Right atrium auricular region (tissue), 2 donors: ENCODE data around the gene PAFAH1B2. TPM values are rescaled to one million over a fixed set of nuclear protein-coding genes. Genes with fewer than 3 reads are reported as not detected.

Experiments
- DNase-seq: peaks from one replicate; pipeline ENCODE4 v3.0.0-alpha.2; 2019; ENCODE audit warnings: low spot score
- H3K27ac ChIP-seq, 2 donors: fragments of 200-600 bp; sonication (generic); 1 replicate in 1 of 2; 2 replicates in 1 of 2; pipeline ENCODE4 v1.5.1; 2016 to 2019
- H3K27me3 ChIP-seq, 2 donors: fragments of 200-600 bp; sonication (generic); one replicate each; pipeline versions ENCODE4 v1.5.1 to v1.6.0; 2017 to 2019
- H3K36me3 ChIP-seq: fragments of 200-600 bp; sonication (generic); one replicate; pipeline ENCODE4 v1.5.1; 2016
- H3K4me1 ChIP-seq, 2 donors: fragments of 200-600 bp; sonication (generic); one replicate each; pipeline versions ENCODE4 v1.5.1 to v1.6.0; 2017 to 2019
- H3K4me3 ChIP-seq, 2 donors: fragments of 200-600 bp; sonication (generic); 1 replicate in 1 of 2; 2 replicates in 1 of 2; pipeline ENCODE4 v1.5.1; 2017 to 2019; ENCODE audit warnings: mild to moderate bottlenecking in 1 of 2, moderate library complexity in 1 of 2
- H3K9me3 ChIP-seq, 2 donors: fragments of 200-600 bp; sonication (generic); one replicate each; pipeline ENCODE4 v1.5.1; 2019
- CTCF ChIP-seq, 2 donors: fragments of 200-600 bp; sonication (generic); IDR thresholded peaks; one replicate each; pipeline ENCODE4 v1.5.1; 2019; ENCODE audit warnings: antibody characterized with exemption in 2 of 2
- total RNA-seq, 2 donors: library from RNA; depleted of rRNA; stranded (reverse); fragments of >200 nt; gene quantifications; one replicate each; pipeline ENCODE4 v1.1.0, GENCODE V29; 2016

Gene PAFAH1B2
- total RNA-seq, 2 donors from 2014 or later: 41.1 to 65.8 TPM

GRCh38 chr11:117187799-117188481 lies 43.9 kb downstream of the PAFAH1B2 start:
- TF ChIP-seq CTCF (IDR thresholded peaks at IDR 0.05): no peak
- no peak overlapping the region for H3K4me3 ChIP-seq
- H3K4me1 ChIP-seq: no peaks in the 10 kb centered on the region
- peaks cover 75% of the 10 kb centered on the region for H3K36me3 ChIP-seq
- no peak overlapping the region for H3K27ac ChIP-seq
- no peak for DNase-seq
- H3K9me3 ChIP-seq: no peaks in the 10 kb centered on the region
- H3K27me3 ChIP-seq: no peaks in the 10 kb centered on the region

- TF ChIP-seq CTCF (IDR thresholded peaks at IDR 0.05): no peak
- peaks cover 77% of the 10 kb centered on the region for H3K36me3 ChIP-seq
- no peaks in the 10 kb centered on the region for H3K9me3 ChIP-seq
- DNase-seq: no peak
- H3K27me3 ChIP-seq: no peaks in the 10 kb centered on the region
- no peak overlapping the region for H3K4me3 ChIP-seq
- H3K27ac ChIP-seq: no peak overlapping the region
- no peaks in the 10 kb centered on the region for H3K4me1 ChIP-seq
These were observed 44.6 kb downstream of the PAFAH1B2 start for GRCh38 chr11:117188620-117189081.

GRCh38 chr11:117189191-117189940 lies 45.3 kb downstream of the PAFAH1B2 start:
- Histone ChIP-seq H3K36me3 (peaks cover 84% of the 10 kb centered on the region), H3K4me1 (no peaks in the 10 kb centered on the region), H3K27me3 (no peaks in the 10 kb centered on the region), H3K9me3 (no peaks in the 10 kb centered on the region), H3K27ac (no peak overlapping the region), H3K4me3 (no peak overlapping the region)
- TF ChIP-seq CTCF (IDR thresholded peaks at IDR 0.05): no peak
- no peak for DNase-seq

GRCh38 chr11:117189941-117190544 lies 46.0 kb downstream of the PAFAH1B2 start:
- Histone ChIP-seq H3K9me3 (no peaks in the 10 kb centered on the region), H3K36me3 (peaks cover 85% of the 10 kb centered on the region), H3K27me3 (no peaks in the 10 kb centered on the region), H3K4me3 (no peak overlapping the region), H3K27ac (no peak overlapping the region), H3K4me1 (no peaks in the 10 kb centered on the region)
- no peak for DNase-seq
- TF ChIP-seq CTCF (IDR thresholded peaks at IDR 0.05): no peak

GRCh38 chr11:117191680-117192400 lies 47.8 kb downstream of the PAFAH1B2 start:
- no peaks in the 10 kb centered on the region for H3K27me3 ChIP-seq
- H3K36me3 ChIP-seq: peaks cover 79% of the 10 kb centered on the region
- no peak for DNase-seq
- no peak overlapping the region for H3K27ac ChIP-seq
- no peaks in the 10 kb centered on the region for H3K4me1 ChIP-seq
- H3K4me3 ChIP-seq: no peak overlapping the region
- H3K9me3 ChIP-seq: no peaks in the 10 kb centered on the region
- TF ChIP-seq CTCF (IDR thresholded peaks at IDR 0.05): no peak
